HG03575 (cell line): Measurements from ENCODE around the gene CYB5R3.
"Not testable (repeated sequence)": the region's sequence is repeated elsewhere in the genome, so short reads cannot be mapped to it uniquely, and the experiment has no call there.

Source experiments
- ATAC-seq: cut with Tn5 transposase; IDR thresholded peaks from one replicate; pipeline ENCODE4 v1.9.1; 2021; ENCODE audit not compliant: unreplicated experiment, insufficient number of reproducible peaks, low FRiP score; ENCODE audit errors: extremely low read depth

CYB5R3 gene

GRCh38 chr22:42680648-42681047 lies 31.5 kb upstream of the CYB5R3 start:
- no peak for ATAC-seq

GRCh38 chr22:42679691-42680090 lies 30.5 kb upstream of the CYB5R3 start:
- no peak for ATAC-seq

GRCh38 chr22:42678894-42679293 lies 29.7 kb upstream of the CYB5R3 start:
- no peak for ATAC-seq

GRCh38 chr22:42677936-42678335 lies 28.7 kb upstream of the CYB5R3 start:
- not testable (repeated sequence) for ATAC-seq

GRCh38 chr22:42676059-42676607 lies 26.9 kb upstream of the CYB5R3 start:
- ATAC-seq = no peak

GRCh38 chr22:42673898-42674401 lies 24.8 kb upstream of the CYB5R3 start:
- no peak for ATAC-seq

- not testable (repeated sequence) for ATAC-seq
These were observed 23.9 kb upstream of the CYB5R3 start for GRCh38 chr22:42673071-42673470.

GRCh38 chr22:42670921-42671709 lies 21.9 kb upstream of the CYB5R3 start:
- no peak for ATAC-seq

GRCh38 chr22:42670046-42670445 lies 20.9 kb upstream of the CYB5R3 start:
- ATAC-seq = no peak

GRCh38 chr22:42666393-42666792 lies 17.2 kb upstream of the CYB5R3 start:
- not testable (repeated sequence) for ATAC-seq

GRCh38 chr22:42664976-42665831 lies 16.0 kb upstream of the CYB5R3 start:
- no peak for ATAC-seq

GRCh38 chr22:42661985-42662831 lies 13.0 kb upstream of the CYB5R3 start:
- no peak for ATAC-seq

GRCh38 chr22:42656578-42656977 lies 7.4 kb upstream of the CYB5R3 start:
- no peak for ATAC-seq

- ATAC-seq = no peak
These were observed 6.5 kb upstream of the CYB5R3 start for GRCh38 chr22:42655693-42656092.

GRCh38 chr22:42654436-42655073 lies 5.4 kb upstream of the CYB5R3 start:
- ATAC-seq = no peak

GRCh38 chr22:42653999-42654398 lies 4.8 kb upstream of the CYB5R3 start:
- ATAC-seq = no peak

GRCh38 chr22:42651134-42651533 lies 1.9 kb upstream of the CYB5R3 start:
- no peak for ATAC-seq
